ENCODE measurements around the gene BYSL. TPM values are rescaled to one million over a fixed set of nuclear protein-coding genes. Genes with fewer than 3 reads are reported as not detected.

The BYSL gene
- total and polyA plus RNA-seq, 9 of the 15 experiments (the other 6 are each of a cell fraction or from before 2014, with no cell fraction given) = 22.2 to 92.3 (median 53.4) TPM

- ChIA-PET POLR2A (interaction anchor here (0.5 to 0.8 kb wide), 3 partner anchors 44 to 1624 kb away, joined by 3 to 4 read pairs (median 3); partner anchors contain the start of gene C6orf132), CTCF (ENCODE audit: low intra/inter-chr PET ratio) (no interaction called here)
- Histone ChIP-seq H3K4me2 (ENCODE audit: insufficient read depth, low read length) (no peak overlapping the region), H3K36me3 (ENCODE audit: control insufficient read depth, insufficient read depth, low read length) (no peaks in the 10 kb centered on the region), H3K27me3 (ENCODE audit: control insufficient read depth in 2 of 2, insufficient read depth in 2 of 2, low read length in 2 of 2) (no peaks in the 10 kb centered on the region), H3K4me3 (no peak overlapping the region), H3K9me1 (ENCODE audit: control insufficient read depth, insufficient read depth, low read length) (no peaks in the 10 kb centered on the region), H3K9me3 (replicated peaks; ENCODE audit: control insufficient read depth, insufficient read depth, low read depth, low read length) (no peaks in the 10 kb centered on the region), H2AFZ (ENCODE audit: low read depth, low read length) (no peak overlapping the region), H3K79me2 (ENCODE audit: control insufficient read depth, insufficient read depth, low read length) (no peaks in the 10 kb centered on the region; the same call in 2 of the 3 replicates), H3K27ac (ENCODE audit: extremely low read depth, low read depth, low read length) (no peak overlapping the region), H3K4me1 (replicated peaks in 1 of 2; ENCODE audit: control insufficient read depth in 2 of 2, insufficient read depth in 2 of 2, low read length in 2 of 2) (no peaks in the 10 kb centered on the region), H3K9ac (ENCODE audit: insufficient read depth in 1 of 2, low read depth in 2 of 2, low read length in 2 of 2) (no peak overlapping the region), H4K20me1 (replicated peaks; ENCODE audit: control insufficient read depth, insufficient read depth, low read length) (no peaks in the 10 kb centered on the region)
- intact Hi-C loops (cut with micrococcal nuclease) (no loop called here), in situ Hi-C loops (cut with MboI) (no loop called here)
- no TSS peak for BruUV-seq (replicated peaks)
- no peak for DNase-seq (ENCODE audit: extremely low read depth in 1 of 4, low spot score in 3 of 4)
- no peak for ATAC-seq
- WGBS (ENCODE audit: insufficient coverage, low coverage, missing lambda C conversion rate) = 46% methylated on average over 4 of the region's 4 CpGs
- FAIRE-seq = no peak
- TF ChIP-seq STAT6 (CRISPR knock-in tag; IDR thresholded peaks at IDR 0.05) (no peak), ZBTB8A (IDR thresholded peaks at IDR 0.05; ENCODE audit: partially characterized antibody) (no peak), CUX1 (CRISPR knock-in tag; IDR thresholded peaks at IDR 0.05) (no peak), ARID2 (IDR thresholded peaks at IDR 0.05) (no peak), BDP1 (IDR thresholded peaks at IDR 0.05; ENCODE audit: insufficient read depth, insufficient read length) (no peak), CBFB (CRISPR knock-in tag; IDR thresholded peaks at IDR 0.05) (no peak), SREBF1 (IDR thresholded peaks at IDR 0.05; ENCODE audit: borderline replicate concordance, low read depth, low read length) (no peak)
Measured at GRCh38 chr6:41887331-41887751, 34.0 kb upstream of the BYSL start.
